SK-N-MC (cell line): Measurements from ENCODE around the gene PCDHGC4.

Experiments
- EZH2 ChIP-seq: fragments of 200-600 bp; sonication (generic); IDR thresholded peaks from one replicate; pipeline ENCODE4 v1.6.1; 2017; ENCODE audit warnings: antibody characterized with exemption
- FOXP2 ChIP-seq: optimal IDR thresholded peaks from 2 replicates; pipeline ENCODE3; 2011; ENCODE audit warnings: mild to moderate bottlenecking, moderate library complexity; ENCODE audit not compliant: insufficient read depth; ENCODE audit errors: extremely low read length, control extremely low read depth
- POLR2AphosphoS5 ChIP-seq: IDR thresholded peaks from 2 replicates; pipeline ENCODE4 v1.6.1; 2012; ENCODE audit warnings: mild to moderate bottlenecking, low read depth, low read length, borderline replicate concordance

- no peak for TF ChIP-seq EZH2
- TF ChIP-seq POLR2AphosphoS5 = no peak
- TF ChIP-seq FOXP2 = no peak
These were observed 8.5 kb upstream of the PCDHGC4 start for GRCh38 chr5:141476132-141476911.
